Motor neuron (in vitro differentiated cells): Measurements from ENCODE around the gene TNFRSF1B. TPM values are rescaled to one million over a fixed set of nuclear protein-coding genes. Genes with fewer than 3 reads are reported as not detected.

Experiments used
- ATAC-seq, 8 experiments: fragments of 200-7000 bp; cut with Tn5 transposase; replicated peaks in 6 of 8; 2 replicates each; pipeline ENCODE4 v1.8.0; 2021; ENCODE audit warnings: mild to moderate bottlenecking in 8 of 8, moderate library complexity in 8 of 8
- H3K27ac ChIP-seq, 2 donors: fragments of 250-450 bp; sonication (Bioruptor Pico); 2 replicates each; pipeline ENCODE4 v1.9.0; 2021; ENCODE audit warnings: antibody characterized with exemption in 2 of 2, mild to moderate bottlenecking in 2 of 2, moderate library complexity in 1 of 2
- H3K4me1 ChIP-seq, 2 donors: fragments of 250-450 bp; sonication (Bioruptor Pico); replicated peaks in 1 of 2; 2 replicates each; pipeline ENCODE4 v1.6.1; 2021; ENCODE audit warnings: antibody characterized with exemption in 2 of 2, mild to moderate bottlenecking in 2 of 2, moderate library complexity in 1 of 2
- H3K4me3 ChIP-seq, 5 donors: fragments of 250-450 bp; sonication (Bioruptor Pico); 2 replicates each; pipeline ENCODE4 v1.9.0; 2021; ENCODE audit warnings: antibody characterized with exemption in 5 of 5, mild to moderate bottlenecking in 5 of 5, moderate library complexity in 4 of 5
- WGBS, 10 experiments: fragments of 450-650 bp; shearing (Covaris generic); methylation state at CpG; one replicate each; pipeline ENCODE4 v1.0.0; 2022; 5-methylcytosine and 5-hydroxymethylcytosine counted together
- in situ Hi-C, 9 experiments: fragments of 400-800 bp; cut with MboI; loops; one replicate each; pipeline ENCODE4 v1.15.0; 2021; ENCODE audit warnings: low sequenced_read_pairs in 9 of 9, low pct_unique_long_range_greater_than_20kb in 2 of 9; ENCODE audit not compliant: unreplicated experiment in 9 of 9
- total RNA-seq, 8 experiments: library from RNA; unstranded; fragments of 300-600 nt; gene quantifications; 2 replicates each; pipeline versions ENCODE4 v1.2.3 to v1.2.4, GENCODE V29; 2022

TNFRSF1B gene
- total RNA-seq, 8 experiments from 2014 or later = 0.18 to 2.0 (median 1.1) TPM

DNA sequence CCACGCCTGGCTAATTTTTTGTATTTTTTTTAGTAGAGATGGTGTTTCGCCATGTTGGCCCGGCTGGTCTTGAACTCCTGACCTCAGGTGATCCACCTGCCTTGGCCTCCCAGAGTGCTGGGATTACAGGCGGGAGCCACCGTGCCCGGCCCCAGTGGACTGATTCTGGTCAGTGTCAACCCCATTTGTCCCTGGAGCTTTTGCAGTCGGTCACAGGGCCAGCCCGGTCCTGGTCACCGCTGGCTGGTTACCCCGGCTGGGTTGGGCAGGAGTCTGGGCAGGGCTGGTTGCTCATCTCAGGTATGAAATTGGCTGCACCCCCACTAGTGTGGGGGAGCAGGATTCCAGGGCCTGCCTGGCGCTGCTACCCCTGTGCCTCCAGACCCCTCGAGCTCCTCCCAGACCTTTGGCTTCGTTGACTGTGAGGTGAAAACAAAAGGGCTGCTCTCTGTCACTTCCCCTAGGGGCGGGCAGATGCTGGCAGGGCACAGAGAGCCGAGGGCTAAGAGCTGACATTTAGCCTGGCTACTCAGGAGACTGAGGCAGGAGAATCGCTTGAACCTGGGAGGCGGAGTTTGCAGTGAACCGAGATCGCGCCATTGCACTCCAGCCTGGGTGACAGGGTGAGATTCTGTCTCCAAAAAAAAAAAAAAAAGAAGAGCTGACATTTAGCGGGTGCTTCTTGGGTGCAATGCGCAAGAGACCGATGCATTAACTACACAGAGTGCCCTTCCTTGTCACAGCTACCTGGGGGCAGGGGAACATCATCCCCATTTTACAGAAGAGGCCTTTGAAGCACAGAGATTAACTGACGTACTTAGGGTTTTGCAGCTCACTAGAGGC is 10.6 kb downstream of the TNFRSF1B start:
- Histone ChIP-seq H3K4me3 (no peak overlapping the region), H3K27ac (no peak overlapping the region), H3K4me1 (peaks cover 8 to 28% of the 10 kb centered on the region in 2 donors)
- ATAC-seq = no peak
- in situ Hi-C loops = no loop called here
- 17 to 100% (median 79%) methylated on average over 1 to 19 of the region's 24 CpGs; no CpG with 5 or more reads in 2 of the 10 experiments for WGBS, 10 experiments

DNA sequence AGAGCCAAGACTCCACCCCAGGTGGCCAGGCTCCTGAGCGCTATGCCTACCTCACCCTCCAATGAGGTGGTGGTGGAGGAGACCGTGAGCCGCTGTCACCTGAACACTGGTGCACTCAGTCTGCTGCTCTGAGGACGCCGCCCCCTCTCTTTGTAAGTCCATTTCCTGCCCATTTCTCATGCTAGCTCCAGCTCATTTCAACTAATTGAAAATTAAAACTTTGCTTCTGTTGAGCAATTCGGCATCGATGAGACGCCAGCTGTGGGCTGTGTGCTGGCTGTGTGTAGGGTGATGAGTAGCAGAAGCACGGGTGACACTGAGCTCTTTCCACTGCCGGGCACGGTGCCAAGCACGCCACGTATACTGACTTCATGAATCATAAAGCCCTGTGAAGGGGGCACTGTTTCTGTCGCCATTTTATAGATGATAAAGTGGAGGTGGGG is 11.2 kb downstream of the TNFRSF1B start:
- WGBS, 10 experiments = 10 to 100% (median 65%) methylated on average over 1 to 11 of the region's 14 CpGs; no CpG with 5 or more reads in 2 of the 10 experiments
- in situ Hi-C loops = no loop called here
- ATAC-seq = peak in 5 of 8 experiments; percentile 34 to 61 (median 49)
- Histone ChIP-seq H3K4me3 (no peak overlapping the region), H3K27ac (no peak overlapping the region), H3K4me1 (peaks cover 8 to 28% of the 10 kb centered on the region in 2 donors)

DNA sequence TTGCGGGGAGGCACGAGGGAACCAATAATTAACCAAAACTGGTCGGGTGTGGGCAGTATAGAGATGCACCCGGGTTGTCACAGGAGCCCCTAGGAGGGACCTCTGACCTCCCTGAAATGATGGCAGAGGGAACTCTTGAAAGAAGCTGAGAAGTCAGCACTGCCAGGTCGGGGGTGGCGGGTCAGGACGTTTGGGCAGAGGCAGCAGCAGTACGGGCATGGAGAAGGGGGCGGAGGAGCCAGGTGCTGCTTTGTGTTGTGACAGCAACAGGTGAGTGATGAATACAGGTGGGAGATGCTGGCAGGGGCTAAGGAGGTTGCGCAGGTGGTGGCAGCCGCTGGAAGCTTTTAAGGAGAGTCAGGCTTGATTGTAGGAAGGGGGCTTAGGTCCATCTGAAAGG is 11.7 kb downstream of the TNFRSF1B start:
- Histone ChIP-seq H3K27ac (no peak overlapping the region), H3K4me1 (peaks cover 8 to 28% of the 10 kb centered on the region in 2 donors), H3K4me3 (no peak overlapping the region)
- ATAC-seq = no peak
- in situ Hi-C loops = no loop called here
- 0 to 78% (median 54%) methylated on average over 1 to 9 of the region's 11 CpGs; no CpG with 5 or more reads in 4 of the 10 experiments for WGBS, 10 experiments

DNA sequence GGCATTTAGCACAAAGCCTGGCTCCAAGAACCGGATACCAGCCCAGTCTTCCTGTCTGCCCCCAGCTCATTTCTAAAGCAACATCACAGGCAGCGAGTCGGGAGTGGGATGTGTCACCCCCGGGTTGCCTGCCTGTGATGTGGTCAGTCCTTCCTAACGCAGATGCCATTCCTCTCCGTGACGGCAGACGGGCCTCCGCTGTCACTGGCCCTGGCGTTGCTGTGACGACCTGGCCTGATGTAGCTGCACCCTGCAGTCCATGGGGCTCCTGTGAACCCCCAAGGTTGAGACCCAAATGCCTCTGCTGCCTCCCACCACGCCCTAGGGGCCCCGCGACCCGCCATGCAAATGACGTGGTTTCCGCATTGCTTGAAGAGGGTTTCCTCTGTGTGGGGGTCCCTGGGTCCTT is 12.3 kb downstream of the TNFRSF1B start:
- Histone ChIP-seq H3K4me1 (peaks cover 12 to 32% of the 10 kb centered on the region in 2 donors), H3K4me3 (no peak overlapping the region), H3K27ac (no peak overlapping the region)
- in situ Hi-C loops = no loop called here
- 57 to 73% (median 65%) methylated on average over 1 to 11 of the region's 17 CpGs; no CpG with 5 or more reads in 6 of the 10 experiments for WGBS, 10 experiments
- ATAC-seq = peak in 5 of 8 experiments; percentile 25 to 84 (median 64)

GRCh38 chr1:12179676-12180075 is 12.9 kb downstream of the TNFRSF1B start:
- H3K27ac ChIP-seq = no peak overlapping the region
- H3K4me3 ChIP-seq = no peak overlapping the region
- 60 to 100% (median 93%) methylated on average over 1 to 8 of the region's 8 CpGs; no CpG with 5 or more reads in 2 of the 10 experiments for WGBS, 10 experiments
- no peak for ATAC-seq
- in situ Hi-C loops = no loop called here
- H3K4me1 ChIP-seq = peaks cover 17 to 34% of the 10 kb centered on the region in 2 donors

DNA sequence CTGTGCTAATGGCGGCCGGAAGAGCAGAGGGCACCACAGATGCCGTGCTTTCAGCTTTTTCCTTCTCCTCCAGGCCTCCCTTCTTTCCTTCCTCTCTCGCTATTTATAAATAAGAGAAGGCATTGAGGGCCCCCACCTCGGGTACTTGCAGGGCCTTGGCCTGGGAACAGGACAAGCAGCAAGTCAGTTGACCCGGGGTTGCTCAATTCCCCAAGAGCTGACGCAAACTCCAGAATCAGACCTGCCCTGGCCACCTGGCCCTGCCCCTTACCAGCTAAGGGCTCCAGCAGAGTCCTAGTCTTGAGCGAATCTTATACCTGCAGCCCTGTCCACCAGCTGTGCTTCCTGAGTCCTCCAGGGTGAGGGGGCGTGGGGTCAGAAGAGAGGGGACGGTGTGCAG is 13.5 kb downstream of the TNFRSF1B start:
- ATAC-seq = no peak
- WGBS, 10 experiments = 70 to 100% (median 85%) methylated on average over 4 to 10 of the region's 10 CpGs; no CpG with 5 or more reads in 5 of the 10 experiments
- Histone ChIP-seq H3K27ac (no peak overlapping the region), H3K4me3 (no peak overlapping the region), H3K4me1 (peaks cover 19 to 34% of the 10 kb centered on the region in 2 donors)
- in situ Hi-C loops = no loop called here

GRCh38 chr1:12180903-12181302 is 14.1 kb downstream of the TNFRSF1B start:
- no peak for ATAC-seq
- 74 to 100% (median 89%) methylated on average over 1 to 3 of the region's 7 CpGs; no CpG with 5 or more reads in 7 of the 10 experiments for WGBS, 10 experiments
- in situ Hi-C loops = no loop called here
- Histone ChIP-seq H3K27ac (no peak overlapping the region), H3K4me1 (peaks cover 25 to 36% of the 10 kb centered on the region in 2 donors), H3K4me3 (no peak overlapping the region)

DNA sequence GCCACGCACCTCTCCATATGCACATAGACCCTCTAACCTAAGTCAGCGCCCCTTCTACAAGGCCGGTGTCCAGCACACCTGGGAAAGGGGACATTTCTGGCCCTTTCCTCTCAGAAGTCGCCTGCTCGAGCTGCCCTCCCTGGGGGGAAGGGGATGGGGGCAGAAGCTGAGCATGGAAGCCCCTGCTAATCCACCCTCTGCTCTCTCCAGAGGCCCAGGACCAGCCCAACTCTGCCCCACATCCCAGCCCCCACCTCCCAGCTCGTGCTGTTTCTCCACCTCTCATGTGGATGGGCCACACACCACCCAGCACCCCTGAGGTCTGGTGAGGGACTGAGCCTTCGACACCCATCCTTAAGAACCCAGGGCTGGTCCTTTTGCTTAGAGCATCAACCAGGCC is 14.8 kb downstream of the TNFRSF1B start:
- no peak overlapping the region for H3K4me3 ChIP-seq
- ATAC-seq = no peak
- peaks cover 30 to 42% of the 10 kb centered on the region in 2 donors for H3K4me1 ChIP-seq
- in situ Hi-C loops = no loop called here
- 83 to 95% methylated on average over 1 to 4 of the region's 7 CpGs; no CpG with 5 or more reads in 8 of the 10 experiments for WGBS, 10 experiments
- no peak overlapping the region for H3K27ac ChIP-seq

DNA sequence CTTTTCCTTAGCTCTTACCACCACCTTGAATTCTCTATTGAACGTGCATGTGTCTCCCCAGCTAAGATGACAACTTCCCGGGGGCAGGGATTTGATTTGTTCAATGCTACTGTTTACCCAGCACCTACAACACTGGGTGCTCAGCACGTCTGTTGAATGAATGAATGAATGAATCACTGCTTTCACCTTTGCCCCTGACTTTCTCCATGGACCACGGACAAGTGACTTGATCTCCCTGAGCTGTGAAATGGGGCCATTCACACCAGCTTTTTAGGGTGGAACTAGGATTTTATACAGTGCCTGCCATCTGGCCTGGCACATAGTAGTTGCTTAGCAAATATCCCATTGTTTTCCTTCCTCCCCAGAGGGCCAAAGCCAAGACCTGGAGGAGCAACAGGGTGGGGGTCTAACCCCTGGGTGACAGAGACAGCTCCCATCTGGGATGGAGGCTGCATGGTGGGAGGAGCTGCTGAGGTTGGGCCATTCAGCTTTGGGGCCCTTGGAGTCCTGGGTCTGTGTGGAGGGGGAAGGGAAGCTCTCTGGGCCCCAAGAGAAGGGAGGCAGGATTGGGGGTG is 15.7 kb downstream of the TNFRSF1B start:
- no peak for ATAC-seq
- Histone ChIP-seq H3K27ac (no peak overlapping the region), H3K4me1 (peaks cover 30 to 43% of the 10 kb centered on the region in 2 donors), H3K4me3 (no peak overlapping the region)
- in situ Hi-C loops = no loop called here
- WGBS, 10 experiments = 40 to 100% (median 88%) methylated on average over 1 to 4 of the region's 4 CpGs; no CpG with 5 or more reads in 2 of the 10 experiments

DNA sequence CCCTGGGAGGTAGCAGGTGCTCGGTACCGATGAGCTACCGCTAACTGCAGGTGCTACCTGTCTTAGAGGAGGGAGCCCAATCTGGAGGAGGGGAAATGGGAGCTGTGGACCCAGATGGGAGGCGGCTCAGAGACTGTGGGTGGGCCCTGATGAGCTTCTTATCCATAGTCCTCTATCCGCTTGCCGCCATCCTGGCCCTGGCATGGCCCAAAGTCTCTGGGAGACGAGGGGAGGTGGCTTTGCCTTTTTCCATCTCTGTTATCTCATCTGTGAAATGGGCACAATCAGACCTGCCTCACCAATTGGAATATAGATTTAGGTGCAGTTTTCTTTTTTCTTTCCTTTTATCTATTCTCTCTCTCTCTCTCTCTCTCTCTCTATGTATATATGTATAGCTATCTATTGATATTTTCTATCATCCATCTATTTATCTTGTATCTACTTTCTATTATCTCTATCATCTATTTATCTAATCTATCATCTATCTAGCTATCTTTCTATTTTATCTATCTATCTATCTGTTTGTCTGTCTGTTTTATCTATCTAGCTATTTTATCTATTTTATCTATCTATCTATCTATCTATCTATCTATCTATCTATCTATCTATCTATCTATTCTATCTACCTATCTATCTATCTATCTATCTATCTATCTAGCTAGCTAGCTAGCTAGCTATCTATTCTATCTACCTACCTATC is 16.5 kb downstream of the TNFRSF1B start:
- 50 to 100% (median 89%) methylated on average over 1 to 7 of the region's 7 CpGs; no CpG with 5 or more reads in 2 of the 10 experiments for WGBS, 10 experiments
- no peak overlapping the region for H3K27ac ChIP-seq
- in situ Hi-C loops = no loop called here
- no peak overlapping the region for H3K4me3 ChIP-seq
- ATAC-seq = no peak
- H3K4me1 ChIP-seq = peaks cover 30 to 39% of the 10 kb centered on the region in 2 donors

DNA sequence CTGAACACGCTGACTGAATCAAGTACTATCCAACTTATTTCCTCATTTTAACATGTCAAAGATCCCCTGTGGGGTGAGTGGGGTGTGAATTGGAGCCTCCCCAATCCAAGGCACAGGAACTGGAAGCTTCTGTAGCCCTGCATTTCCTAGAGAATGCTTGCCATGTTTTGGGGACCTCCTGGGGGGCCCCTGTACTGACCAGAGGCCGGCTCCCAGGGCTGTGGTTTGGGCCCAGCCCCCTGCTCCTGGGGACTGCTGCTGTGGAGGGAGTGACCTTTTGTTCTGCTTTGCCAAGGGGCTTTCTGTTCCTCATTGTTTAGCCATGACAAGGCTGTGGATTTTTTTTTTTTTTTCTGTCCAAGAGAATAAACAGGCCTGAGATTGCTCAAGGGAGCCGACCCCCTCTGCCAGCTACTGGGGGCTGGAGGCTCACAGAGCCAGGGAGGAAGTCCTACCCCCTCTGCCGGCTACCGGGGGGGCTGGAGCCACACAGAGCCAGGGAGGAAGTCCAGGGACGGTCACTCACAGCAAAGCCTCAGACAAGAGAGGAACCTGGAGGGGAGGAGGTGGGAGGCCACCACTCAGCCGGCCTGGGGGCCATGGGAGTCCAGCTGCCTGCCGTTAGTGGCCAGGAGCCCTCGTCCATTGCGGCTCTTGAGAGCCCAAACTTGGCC is 17.4 kb downstream of the TNFRSF1B start:
- no peak overlapping the region for H3K4me3 ChIP-seq
- H3K27ac ChIP-seq = peak overlapping the region; percentile 12 to 74
- 0 to 60% (median 19%) methylated on average over 1 to 8 of the region's 10 CpGs; no CpG with 5 or more reads in 3 of the 10 experiments for WGBS, 10 experiments
- peaks cover 29 to 33% of the 10 kb centered on the region in 2 donors for H3K4me1 ChIP-seq
- ATAC-seq = peak; percentile 29 to 91 (median 86)
- in situ Hi-C loops = no loop called here
